GM19452 (cell line): ENCODE measurements around the gene AQP6.

Source experiments
- ATAC-seq: cut with Tn5 transposase; IDR thresholded peaks from one replicate; pipeline ENCODE4 v1.9.1; 2021; ENCODE audit not compliant: unreplicated experiment

AQP6 gene

GRCh38 chr12:49972641-49973360, at the start of gene AQP6:
Gene AQP6 (plus strand): TSS chr12:49972947. CDS start chr12:49973174, 227 bp downstream.
- ATAC-seq: no peak

GRCh38 chr12:49923035-49923644, 49.6 kb upstream of the AQP6 start:
- ATAC-seq: no peak

GRCh38 chr12:49923880-49924556, 48.7 kb upstream of the AQP6 start:
- ATAC-seq: no peak

- ATAC-seq: no peak
Measured at GRCh38 chr12:49924628-49925246, 48.0 kb upstream of the AQP6 start.

GRCh38 chr12:49925433-49926204, 47.1 kb upstream of the AQP6 start:
- no peak for ATAC-seq

- ATAC-seq: no peak
Measured at GRCh38 chr12:49928471-49928870, 44.3 kb upstream of the AQP6 start.

- no peak for ATAC-seq
Measured at GRCh38 chr12:49929581-49929980, 43.2 kb upstream of the AQP6 start.

GRCh38 chr12:49930515-49931288, 42.0 kb upstream of the AQP6 start:
- ATAC-seq: no peak

- ATAC-seq: no peak
Measured at GRCh38 chr12:49932023-49932422, 40.7 kb upstream of the AQP6 start.

GRCh38 chr12:49932533-49933130, 40.1 kb upstream of the AQP6 start:
- no peak for ATAC-seq

- no peak for ATAC-seq
Measured at GRCh38 chr12:49933796-49934195, 39.0 kb upstream of the AQP6 start.

GRCh38 chr12:49934505-49934904, 38.2 kb upstream of the AQP6 start:
- ATAC-seq: no peak

GRCh38 chr12:49936925-49937324, 35.8 kb upstream of the AQP6 start:
- no peak for ATAC-seq

- ATAC-seq: no peak
Measured at GRCh38 chr12:49937639-49938300, 35.0 kb upstream of the AQP6 start.

- ATAC-seq: no peak
Measured at GRCh38 chr12:49939307-49939706, 33.4 kb upstream of the AQP6 start.

GRCh38 chr12:49939707-49940106, 33.0 kb upstream of the AQP6 start:
- ATAC-seq: no peak

- no peak for ATAC-seq
Measured at GRCh38 chr12:49941556-49942511, 30.9 kb upstream of the AQP6 start.

GRCh38 chr12:49942512-49942893, 30.2 kb upstream of the AQP6 start:
- ATAC-seq: no peak
